H1 (cell line): ENCODE results near the gene COL17A1. TPM values are rescaled to one million over a fixed set of nuclear protein-coding genes. Genes with fewer than 3 reads are reported as not detected.

Source experiments
- CTCF ChIA-PET: fragments of 300-600 bp; sonication (Branson Sonifier 250); formaldehyde crosslinking; loops from one replicate; lab custom pipeline; 2021; ENCODE audit not compliant: partially characterized antibody; lab: Charles Lee
- POLR2A ChIA-PET: fragments of 300-600 bp; sonication (Branson Sonifier 250); formaldehyde crosslinking; loops from one replicate; lab custom pipeline; 2021; ENCODE audit warnings: inconsistent platforms; ENCODE audit not compliant: partially characterized antibody; lab: Charles Lee
- DNase-seq, 2 experiments: peaks; one replicate each; pipeline versions ENCODE4 v3.0.0 to v3.0.0-alpha.2; 2010 to 2022; ENCODE audit warnings: low spot score in 2 of 2, low read depth in 1 of 2, mixed read lengths in 1 of 2
- FAIRE-seq: peaks from 2 replicates; lab custom pipeline; 2011; peaks lifted over from hg19 to GRCh38; lab: Jason Lieb, UNC
- H2AFZ ChIP-seq: 2 replicates; pipeline ENCODE4 v1.8.1; 2012; ENCODE audit warnings: low read length, inconsistent platforms
- H2AK5ac ChIP-seq: 2 replicates; pipeline ENCODE4 v1.6.1; 2013; ENCODE audit warnings: low read depth, low read length
- H2BK120ac ChIP-seq: replicated peaks from 2 replicates; pipeline ENCODE3; 2013; ENCODE audit warnings: low read depth, low read length, inconsistent platforms
- H2BK12ac ChIP-seq: 2 replicates; pipeline ENCODE4 v1.6.1; 2013; ENCODE audit warnings: low read depth, low read length
- H2BK15ac ChIP-seq: 2 replicates; pipeline ENCODE4 v1.6.1; 2013; ENCODE audit warnings: low read length
- H2BK20ac ChIP-seq: 2 replicates; pipeline ENCODE4 v1.6.1; 2013; ENCODE audit warnings: low read length
- H2BK5ac ChIP-seq: 2 replicates; pipeline ENCODE4 v1.6.1; 2013; ENCODE audit warnings: low read depth, low read length
- H3K14ac ChIP-seq: 2 replicates; pipeline ENCODE4 v1.6.1; 2013; ENCODE audit warnings: inconsistent platforms; ENCODE audit not compliant: insufficient read length
- H3K18ac ChIP-seq: 2 replicates; pipeline ENCODE4 v1.6.1; 2013; ENCODE audit warnings: low read length; ENCODE audit errors: extremely low read depth
- H3K23ac ChIP-seq: 2 replicates; pipeline ENCODE4 v1.6.1; 2013; ENCODE audit warnings: inconsistent platforms; ENCODE audit not compliant: insufficient read length
- H3K23me2 ChIP-seq: 2 replicates; pipeline ENCODE4 v1.6.1; 2013; ENCODE audit warnings: low read depth, low read length
- H3K27ac ChIP-seq: 2 replicates; pipeline ENCODE4 v1.6.1; 2011; ENCODE audit warnings: low read depth, low read length, inconsistent platforms
- H3K27me3 ChIP-seq, 4 experiments: replicated peaks in 1 of 4; 1 replicate in 1 of 4; 2 replicates in 3 of 4; pipeline versions ENCODE4 v1.6.1 to v1.8.1; 2011 to 2013; ENCODE audit warnings: low read length in 3 of 4, mild to moderate bottlenecking in 3 of 4, inconsistent platforms in 2 of 4, mixed read lengths in 2 of 4, moderate library complexity in 1 of 4; ENCODE audit not compliant: control insufficient read depth in 3 of 4, insufficient read depth in 3 of 4; ENCODE audit errors: extremely low read depth in 1 of 4
- H3K36me3 ChIP-seq, 4 experiments: 2 replicates each; pipeline versions ENCODE4 v1.6.1 to v1.8.1; 2011 to 2013; ENCODE audit warnings: mild to moderate bottlenecking in 4 of 4, low read length in 3 of 4, moderate library complexity in 2 of 4, control low read depth in 1 of 4, inconsistent platforms in 1 of 4; ENCODE audit not compliant: insufficient read depth in 4 of 4, control insufficient read depth in 2 of 4
- H3K4ac ChIP-seq: replicated peaks from 2 replicates; pipeline ENCODE3; 2013; ENCODE audit warnings: low read length, low read depth, mixed read lengths, inconsistent platforms; ENCODE audit not compliant: insufficient read length
- H3K4me1 ChIP-seq, 4 experiments: replicated peaks in 1 of 4; 1 replicate in 1 of 4; 2 replicates in 3 of 4; pipeline versions ENCODE4 v1.6.1 to v1.8.1; 2011 to 2013; ENCODE audit warnings: low read length in 3 of 4, inconsistent platforms in 2 of 4, mixed read lengths in 1 of 4; ENCODE audit not compliant: insufficient read depth in 4 of 4, control insufficient read depth in 3 of 4
- H3K4me2 ChIP-seq, 2 experiments: 2 replicates each; pipeline versions ENCODE4 v1.6.1 to v1.8.1; 2011 to 2013; ENCODE audit warnings: low read depth in 2 of 2, low read length in 2 of 2, control low read depth in 1 of 2, inconsistent platforms in 1 of 2, mild to moderate bottlenecking in 1 of 2; ENCODE audit not compliant: insufficient read depth in 1 of 2
- H3K4me3 ChIP-seq, 4 experiments: fragments of 200-600, 300-600 bp in 1 of 4; sonication (generic), shearing (Covaris generic), sonication (Bioruptor Twin) in 1 of 4; 2 replicates each; pipeline versions ENCODE4 v1.5.1 to v1.8.1; 2011 to 2016; ENCODE audit warnings: low read length in 4 of 4, low read depth in 3 of 4, control low read depth in 2 of 4, inconsistent platforms in 2 of 4, mild to moderate bottlenecking in 2 of 4, mixed read lengths in 1 of 4, moderate library complexity in 1 of 4; ENCODE audit not compliant: insufficient read depth in 2 of 4; ENCODE audit errors: extremely low read depth in 1 of 4
- H3K56ac ChIP-seq: replicated peaks from 2 replicates; pipeline ENCODE3; 2013; ENCODE audit warnings: low read depth, mild to moderate bottlenecking, mixed read lengths, low read length, inconsistent platforms; ENCODE audit not compliant: insufficient read length
- H3K79me1 ChIP-seq: 2 replicates; pipeline ENCODE4 v1.6.1; 2013; ENCODE audit warnings: low read depth, low read length, control low read depth
- H3K79me2 ChIP-seq, 2 experiments: 2 replicates each; pipeline versions ENCODE4 v1.6.1 to v1.8.1; 2012 to 2013; ENCODE audit warnings: low read length in 2 of 2, mild to moderate bottlenecking in 2 of 2, inconsistent platforms in 1 of 2; ENCODE audit not compliant: insufficient read depth in 2 of 2, control insufficient read depth in 1 of 2
- H3K9ac ChIP-seq, 4 experiments: replicated peaks in 1 of 4; 1 replicate in 1 of 4; 2 replicates in 3 of 4; pipeline versions ENCODE4 v1.6.1 to v1.8.1; 2011 to 2013; ENCODE audit warnings: low read depth in 3 of 4, low read length in 3 of 4, control low read depth in 2 of 4, mild to moderate bottlenecking in 2 of 4, moderate library complexity in 2 of 4, inconsistent platforms in 1 of 4; ENCODE audit errors: extremely low read depth in 1 of 4
- H3K9me3 ChIP-seq, 2 experiments: 2 replicates each; pipeline versions ENCODE4 v1.6.1 to v1.8.1; 2012 to 2013; ENCODE audit warnings: mild to moderate bottlenecking in 2 of 2, moderate library complexity in 2 of 2, control low read depth in 1 of 2, inconsistent platforms in 1 of 2, low read depth in 1 of 2, low read length in 1 of 2, mixed read lengths in 1 of 2; ENCODE audit not compliant: insufficient read depth in 2 of 2
- H4K20me1 ChIP-seq, 2 experiments: replicated peaks in 1 of 2; 2 replicates each; pipeline versions ENCODE3 to v1.8.1; 2011 to 2013; ENCODE audit warnings: inconsistent platforms in 2 of 2, low read length in 2 of 2, mild to moderate bottlenecking in 1 of 2; ENCODE audit not compliant: insufficient read depth in 2 of 2, control insufficient read depth in 1 of 2
- H4K5ac ChIP-seq: 2 replicates; pipeline ENCODE4 v1.6.1; 2013; ENCODE audit warnings: low read length, low read depth, mixed read lengths, inconsistent platforms; ENCODE audit not compliant: insufficient read length
- H4K8ac ChIP-seq: 2 replicates; pipeline ENCODE4 v1.8.0; 2013; ENCODE audit warnings: mild to moderate bottlenecking, moderate library complexity, low read length, inconsistent platforms; ENCODE audit not compliant: insufficient read depth; ENCODE audit errors: extremely low read depth
- H4K91ac ChIP-seq: replicated peaks from 2 replicates; pipeline ENCODE3; 2013; ENCODE audit warnings: low read length, mixed read lengths, inconsistent platforms; ENCODE audit not compliant: insufficient read length
- EGR1 ChIP-seq: IDR thresholded peaks from 2 replicates; pipeline ENCODE4 v1.6.1; 2011; ENCODE audit warnings: low read depth, low read length, borderline replicate concordance
- FOSL1 ChIP-seq: IDR thresholded peaks from 2 replicates; pipeline ENCODE4 v1.6.1; 2011; ENCODE audit warnings: mild to moderate bottlenecking, low read depth, low read length, moderate library complexity; ENCODE audit not compliant: insufficient read depth
- POU5F1 ChIP-seq: IDR thresholded peaks from 2 replicates; pipeline ENCODE4 v1.6.1; 2011; ENCODE audit warnings: low read depth, mild to moderate bottlenecking, low read length, moderate library complexity
- TAF1 ChIP-seq: IDR thresholded peaks from 2 replicates; pipeline ENCODE4 v1.6.1; 2011; ENCODE audit warnings: mild to moderate bottlenecking, low read depth, low read length
- WGBS, 2 experiments: shearing (Covaris generic) in 1 of 2; methylation state at CpG; one replicate each; pipeline versions ENCODE4 v1.1.6 to v1.1.7; 2013 to 2015; ENCODE audit warnings: low lambda C conversion rate in 2 of 2, mixed read lengths in 2 of 2, inconsistent platforms in 1 of 2, low coverage in 1 of 2, missing lambda C conversion rate in 1 of 2; ENCODE audit not compliant: insufficient replicate concordance in 2 of 2, insufficient coverage in 1 of 2, insufficient read length in 1 of 2; ENCODE audit errors: extremely low coverage in 1 of 2, missing lambda C conversion rate in 1 of 2; 5-methylcytosine and 5-hydroxymethylcytosine counted together
- polyA plus RNA-seq, 7 experiments: library from polyadenylated mRNA; depleted of rRNA in 3 of 7; stranded (reverse) in 5 of 7; unstranded in 2 of 7; fragments of >200 nt in 5 of 7; fragments of 200-250 nt in 2 of 7; gene quantifications; 1 replicate in 5 of 7; 2 replicates in 1 of 7; 4 replicates in 1 of 7; pipeline versions ENCODE4 v1.2.1 to v1.2.3, GENCODE V29; 2011 to 2013; ENCODE audit warnings: missing spikeins in 2 of 7, mixed read lengths in 2 of 7
- total RNA-seq: library from RNA; stranded (reverse); fragmentation: NEBNext Ultra II Directional; extraction: Animal tissue kit (Norgen Biotek cat#: 25700); gene quantifications from 2 replicates; pipeline ENCODE4 v1.2.1, GENCODE V29; 2021

Gene COL17A1
- total and polyA plus RNA-seq, 2 of the 8 experiments (the other 6 are each of a cell fraction or from before 2014, with no cell fraction given) = 0.35 to 0.37 TPM

- H4K5ac ChIP-seq = no peak overlapping the region
- 61% methylated on average over 2 of the region's 2 CpGs; no CpG with 5 or more reads in 1 of the 2 experiments for WGBS, 2 experiments
- no peak overlapping the region for H3K4ac ChIP-seq
- no peaks in the 10 kb centered on the region for H3K27me3 ChIP-seq
- no peak overlapping the region for H2BK20ac ChIP-seq
- H4K8ac ChIP-seq = no peak overlapping the region
- no peaks in the 10 kb centered on the region for H3K79me2 ChIP-seq
- FAIRE-seq (no peak), DNase-seq (no peak)
- H2BK5ac ChIP-seq = 0 out of 2 replicates have a peak overlapping the region, but pooled peaks have one; percentile 32
- no peak overlapping the region for H2BK15ac ChIP-seq
- H3K18ac ChIP-seq = no peak overlapping the region
- no peak overlapping the region for H3K27ac ChIP-seq
- H3K4me2 ChIP-seq = no peak overlapping the region; a peak in 1 of 4 replicates
- H4K20me1 ChIP-seq = no peaks in the 10 kb centered on the region
- H3K36me3 ChIP-seq = no peaks in the 10 kb centered on the region
- H2AK5ac ChIP-seq = no peak overlapping the region
- no peak overlapping the region for H2BK120ac ChIP-seq
- no peak overlapping the region for H4K91ac ChIP-seq
- TF ChIP-seq FOSL1 (no peak), POU5F1 (no peak), EGR1 (no peak), TAF1 (no peak)
- no peak overlapping the region for H3K14ac ChIP-seq
- H3K56ac ChIP-seq = no peak overlapping the region
- no peaks in the 10 kb centered on the region; the same call in 1 of the 2 replicates for H3K23me2 ChIP-seq
- H3K4me1 ChIP-seq = peaks cover 0 to 6% (median 1%) of the 10 kb centered on the region in 4 experiments; a peak in 4 of 7 replicates
- H3K79me1 ChIP-seq = no peaks in the 10 kb centered on the region
- ChIA-PET CTCF (interaction anchor here (0.8 to 1.8 kb wide), 5 partner anchors 9 to 206 kb away, joined by 3 to 4 read pairs (median 3); partner anchors contain the start of gene SFR1), POLR2A (interaction anchor here (0.7 to 1.1 kb wide), 2 partner anchors 9 to 114 kb away, joined by 3 to 5 read pairs; no protein-coding TSS in a partner anchor)
- H3K9me3 ChIP-seq = no peaks in the 10 kb centered on the region
- no peak overlapping the region for H3K9ac ChIP-seq
- no peak overlapping the region for H3K23ac ChIP-seq
- no peak overlapping the region for H2AFZ ChIP-seq
- H2BK12ac ChIP-seq = no peak overlapping the region
- H3K4me3 ChIP-seq = no peak overlapping the region
Measured at GRCh38 chr10:104090611-104091010, 4.9 kb upstream of the COL17A1 start.
